Measurements from ENCODE around the gene MYF6.

MYF6 gene

DNA sequence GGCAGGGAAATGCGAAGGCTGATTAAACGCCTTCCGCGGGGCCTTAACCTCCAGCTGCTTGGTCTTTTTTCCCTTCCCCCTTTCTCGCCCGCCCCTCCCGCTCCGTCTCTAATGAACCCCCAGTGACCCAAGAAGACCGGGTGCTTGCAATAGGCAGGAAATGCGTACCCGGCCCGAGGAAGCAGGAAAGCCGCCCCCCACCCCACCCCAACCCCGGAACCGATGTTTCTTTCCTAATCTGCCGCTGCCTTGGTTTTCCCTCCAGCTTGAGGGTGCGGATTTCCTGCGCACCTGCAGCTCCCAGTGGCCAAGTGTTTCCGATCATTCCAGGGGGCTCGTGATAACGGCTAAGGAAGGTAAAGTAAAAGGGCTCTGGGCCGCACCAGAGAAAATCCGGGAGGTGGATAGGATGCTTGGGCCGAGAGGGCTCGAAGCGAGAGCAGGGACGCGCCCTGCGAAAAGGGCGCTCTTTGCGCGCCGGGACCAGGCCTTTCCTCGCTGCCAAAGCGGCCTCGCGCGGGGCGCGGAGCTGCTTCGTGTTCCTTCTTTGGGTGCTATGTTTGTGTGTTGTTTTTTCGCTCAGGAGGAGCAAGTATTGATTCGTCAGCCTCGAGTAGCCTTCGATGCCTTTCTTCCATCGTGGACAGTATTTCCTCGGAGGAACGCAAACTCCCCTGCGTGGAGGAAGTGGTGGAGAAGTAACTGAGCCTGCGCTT lies 983 bp downstream of the MYF6 start:
- DNase-seq, result no peak

- no peak for DNase-seq
These were observed 1.5 kb downstream of the MYF6 start for GRCh38 chr12:80708975-80709328.

GRCh38 chr12:80709811-80710726 lies 2.6 kb downstream of the MYF6 start:
- no peak for DNase-seq

GRCh38 chr12:80710727-80711449 lies 3.5 kb downstream of the MYF6 start:
- no peak for DNase-seq

DNA sequence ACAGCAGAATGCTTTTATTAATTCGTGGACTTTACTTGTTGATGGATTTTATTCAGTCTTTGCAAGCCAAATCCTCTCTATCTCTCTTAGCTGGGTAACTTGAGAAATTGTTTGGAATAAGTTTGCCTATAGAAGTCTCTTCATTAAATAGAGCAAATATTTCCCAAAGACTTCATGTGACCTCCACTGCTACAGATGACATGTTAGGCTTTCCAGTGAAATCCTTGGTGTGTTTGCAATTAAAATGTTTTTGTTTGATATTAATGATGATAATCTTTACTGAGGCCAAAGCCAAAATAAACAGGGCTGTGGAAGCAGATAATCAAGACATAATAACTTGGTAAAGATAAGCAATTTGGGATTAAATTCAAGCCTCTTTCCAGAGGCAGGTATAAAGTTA lies 4.4 kb downstream of the MYF6 start:
- no peak for DNase-seq

DNA sequence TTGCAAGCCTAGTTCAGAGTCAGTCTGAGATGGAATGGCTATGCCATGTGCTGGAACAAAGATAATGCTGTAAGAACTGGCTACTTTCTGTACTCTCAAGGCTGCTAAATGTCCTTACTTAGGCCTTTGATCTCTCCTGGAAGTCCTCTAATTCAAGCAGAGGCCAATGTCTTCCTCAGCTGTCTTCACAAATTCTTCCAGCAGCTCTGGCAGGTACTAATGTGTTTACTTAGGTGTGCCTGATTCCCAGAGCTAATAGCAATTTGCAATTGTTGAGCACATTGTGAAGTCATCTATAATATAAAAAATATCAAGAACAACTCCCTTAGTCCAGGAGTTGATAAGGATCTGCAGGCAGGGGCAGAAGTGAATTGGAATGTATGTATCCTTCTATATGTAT lies 5.4 kb downstream of the MYF6 start:
- no peak for DNase-seq

DNA sequence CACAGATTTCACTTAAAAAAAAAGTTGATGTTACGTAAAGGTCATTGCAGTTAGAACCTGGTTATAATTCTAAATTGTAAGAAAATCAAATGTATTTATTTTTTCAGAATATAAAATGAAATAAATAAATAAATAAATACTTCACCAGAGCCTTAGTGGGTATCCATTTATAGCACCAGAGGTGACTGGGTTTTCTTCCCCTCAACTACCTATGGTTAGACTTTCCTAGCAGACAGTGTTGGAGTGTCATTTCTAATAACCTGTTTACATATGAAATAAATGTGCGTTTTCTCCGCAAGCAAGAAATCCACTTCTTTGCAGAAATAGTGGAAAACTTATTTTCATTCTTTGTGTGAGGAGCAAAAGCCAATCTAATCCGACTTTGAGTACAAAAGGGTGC lies 6.0 kb downstream of the MYF6 start:
- DNase-seq, result no peak

DNA sequence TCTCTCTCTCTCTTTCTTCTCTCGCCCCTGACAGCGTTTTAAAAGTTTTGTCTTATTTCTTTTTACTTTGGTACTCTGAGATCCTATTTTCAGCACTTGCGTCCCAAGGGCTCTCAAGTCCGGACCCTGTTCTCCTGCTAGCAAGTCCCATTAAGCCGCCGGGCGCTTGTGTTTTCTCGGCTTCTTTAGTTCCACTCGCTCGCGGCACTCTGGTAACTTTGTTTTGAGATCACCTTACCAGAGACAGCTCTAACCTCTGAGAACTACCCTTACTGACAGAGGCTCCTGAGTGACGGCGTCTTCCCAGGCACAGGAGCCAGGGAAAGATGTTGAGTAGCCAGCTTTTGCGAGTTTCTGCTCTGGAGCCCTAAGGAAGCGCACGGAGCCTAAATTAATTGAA lies 6.6 kb downstream of the MYF6 start:
- no peak for DNase-seq

GRCh38 chr12:80714846-80715245 lies 7.4 kb downstream of the MYF6 start:
- no peak for DNase-seq

DNA sequence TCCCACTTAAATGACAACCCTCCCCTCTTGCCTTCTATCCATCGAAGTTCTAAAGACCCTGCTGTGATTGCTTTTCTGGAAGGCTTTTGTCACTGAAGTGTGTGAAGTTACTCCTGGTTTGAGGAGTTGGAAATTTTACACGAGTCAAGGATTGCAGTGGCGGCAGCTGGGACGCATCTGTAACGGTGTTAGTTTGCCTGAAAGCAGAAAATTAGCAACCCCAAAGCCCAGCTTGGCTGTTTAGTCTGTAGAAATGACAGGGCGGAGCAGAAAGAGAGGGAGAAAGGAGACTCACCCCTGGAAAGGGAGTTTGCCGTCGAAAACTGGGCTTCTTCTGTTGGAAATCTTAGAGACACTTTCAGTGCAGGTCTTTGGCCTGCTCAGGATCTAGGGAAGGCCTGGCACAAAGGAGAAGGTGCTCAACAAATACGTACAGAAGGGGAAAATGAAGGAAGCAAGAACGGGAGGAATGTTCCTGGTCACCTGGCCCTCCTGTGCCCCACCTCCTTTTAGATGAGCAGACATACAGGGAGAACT lies 8.3 kb downstream of the MYF6 start:
- DNase-seq, result no peak

DNA sequence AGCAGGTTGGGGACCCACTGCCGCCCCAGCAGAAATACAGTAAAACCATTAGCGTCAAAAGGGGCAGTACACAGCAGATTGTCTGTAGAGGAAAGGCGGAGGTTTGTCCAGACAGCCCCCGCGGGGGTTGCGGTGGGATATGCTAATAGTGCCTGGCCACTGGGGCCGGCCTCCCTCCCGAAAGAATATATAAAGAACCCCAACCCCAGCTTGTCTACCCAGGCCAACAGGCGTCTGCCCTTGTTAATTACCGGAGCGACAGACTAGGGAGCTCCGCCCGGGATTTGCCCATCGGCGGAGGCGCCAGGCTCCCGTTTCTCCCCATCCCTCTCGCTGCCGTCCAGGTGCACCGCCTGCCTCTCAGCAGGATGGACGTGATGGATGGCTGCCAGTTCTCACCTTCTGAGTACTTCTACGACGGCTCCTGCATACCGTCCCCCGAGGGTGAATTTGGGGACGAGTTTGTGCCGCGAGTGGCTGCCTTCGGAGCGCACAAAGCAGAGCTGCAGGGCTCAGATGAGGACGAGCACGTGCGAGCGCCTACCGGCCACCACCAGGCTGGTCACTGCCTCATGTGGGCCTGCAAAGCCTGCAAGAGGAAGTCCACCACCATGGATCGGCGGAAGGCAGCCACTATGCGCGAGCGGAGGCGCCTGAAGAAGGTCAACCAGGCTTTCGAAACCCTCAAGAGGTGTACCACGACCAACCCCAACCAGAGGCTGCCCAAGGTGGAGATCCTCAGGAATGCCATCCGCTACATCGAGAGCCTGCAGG lies 9.4 kb downstream of the MYF6 start, which contains the start of gene MYF5:
Gene MYF5, plus strand, starts transcription at position 217 of the 774 bp plus-strand sequence. Its CDS starts 152 bp downstream, at position 369.
- no peak for DNase-seq

DNA sequence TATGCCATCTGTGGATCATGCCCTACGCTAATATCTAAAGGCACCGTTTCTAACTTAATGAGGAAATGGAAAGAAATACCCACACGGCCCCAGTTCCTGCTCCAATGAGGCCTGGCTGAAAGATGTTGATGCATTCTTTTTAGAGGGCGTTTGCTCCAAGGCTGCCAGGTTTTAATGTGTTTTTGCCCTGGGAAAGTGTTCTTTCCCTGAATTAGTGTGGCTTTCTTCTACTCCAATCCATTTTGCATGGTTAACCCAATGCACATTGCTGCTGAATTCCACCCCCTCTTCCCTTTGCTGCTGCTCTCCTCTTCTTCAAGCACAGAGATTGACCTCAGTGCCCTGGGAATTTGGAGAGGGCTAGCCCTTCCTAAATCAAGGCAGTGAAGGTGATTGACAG lies 10.4 kb downstream of the MYF6 start:
- DNase-seq, result no peak

DNA sequence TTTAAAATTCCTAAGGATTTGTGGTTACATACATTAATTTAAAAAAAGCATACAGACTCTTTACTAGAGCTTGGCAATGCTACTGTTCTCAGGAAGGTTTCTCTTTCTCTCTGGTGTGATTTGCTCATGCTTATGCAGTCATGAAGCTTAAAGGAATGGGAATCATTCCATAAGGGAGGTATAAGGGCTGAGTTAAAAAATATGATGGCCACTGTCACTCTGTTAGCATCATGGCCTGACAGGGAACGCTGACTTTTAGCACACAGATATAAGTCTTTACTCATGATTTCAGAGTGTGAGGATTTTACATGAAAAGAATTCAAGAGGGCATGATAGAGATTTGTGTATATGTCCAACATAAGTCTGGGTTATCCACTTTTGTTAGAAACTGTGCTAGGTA lies 13.1 kb downstream of the MYF6 start:
- no peak for DNase-seq

DNA sequence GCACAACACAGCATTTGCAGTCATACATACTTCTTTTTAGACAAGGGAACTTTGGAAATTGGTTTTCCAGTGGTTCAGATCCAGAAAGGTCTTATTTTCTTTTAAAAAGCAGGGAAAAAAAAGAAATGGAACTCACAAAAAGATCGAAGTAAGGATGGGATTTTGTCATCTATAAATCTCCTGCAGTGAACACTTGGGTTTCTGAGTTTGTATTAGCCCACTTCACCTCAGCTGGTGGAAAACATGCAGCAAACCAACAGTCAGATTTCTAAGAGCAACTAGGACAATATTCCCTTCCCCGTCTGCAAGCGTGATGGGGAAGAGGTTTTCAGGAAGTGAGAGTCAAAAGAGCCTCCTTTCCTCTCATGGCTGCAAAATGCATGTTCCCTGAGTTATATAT lies 13.9 kb downstream of the MYF6 start:
- no peak for DNase-seq

DNA sequence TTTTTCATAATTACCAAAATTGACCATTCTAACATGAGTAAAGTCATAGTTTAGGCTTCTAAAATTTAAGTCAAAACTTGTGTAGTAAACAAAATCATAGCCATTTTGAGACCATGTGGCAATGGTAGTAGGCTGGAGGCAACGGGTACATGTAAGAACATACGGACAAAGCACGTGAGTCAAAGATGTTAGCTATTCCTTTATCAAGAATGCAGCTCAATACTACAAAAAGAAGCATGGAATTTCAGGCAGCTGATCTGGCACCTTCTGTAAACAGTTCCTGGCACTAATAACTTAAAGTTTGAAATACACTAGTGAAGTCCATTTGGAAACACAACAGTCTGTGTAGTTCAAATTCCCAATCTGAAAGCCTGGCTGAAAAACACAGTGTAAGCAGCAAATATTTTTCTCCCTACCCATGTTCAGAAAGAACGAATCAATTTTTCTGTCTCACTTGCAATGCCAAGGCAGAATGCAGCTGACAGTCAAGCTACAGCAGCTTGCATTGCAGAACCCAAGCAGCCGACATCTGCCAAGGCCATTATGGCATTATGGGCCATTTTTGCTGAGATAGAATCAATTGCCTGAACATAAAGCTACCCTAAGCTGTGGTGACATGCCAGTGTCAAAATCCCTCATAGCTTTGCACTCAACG lies 38.5 kb downstream of the MYF6 start:
- DNase-seq, result no peak

DNA sequence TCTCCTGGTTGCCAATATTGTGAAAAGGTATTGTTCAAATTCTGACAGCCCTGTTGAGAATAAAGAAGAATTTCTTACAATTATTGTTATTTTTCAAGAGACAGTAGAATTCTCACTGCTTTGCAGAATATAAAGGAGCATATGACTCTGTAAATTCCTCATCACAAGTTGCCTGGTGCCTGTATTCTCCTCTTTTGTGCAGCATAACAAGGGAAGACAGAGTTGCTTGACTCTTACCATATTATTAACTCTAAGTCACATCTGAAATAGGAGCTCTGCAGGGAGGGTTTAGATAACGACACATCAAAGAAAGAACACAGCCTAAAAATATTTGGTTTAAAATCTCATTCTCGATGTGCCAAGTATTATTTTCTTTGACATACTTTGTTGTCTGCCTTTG lies 40.4 kb downstream of the MYF6 start:
- no peak for DNase-seq

DNA sequence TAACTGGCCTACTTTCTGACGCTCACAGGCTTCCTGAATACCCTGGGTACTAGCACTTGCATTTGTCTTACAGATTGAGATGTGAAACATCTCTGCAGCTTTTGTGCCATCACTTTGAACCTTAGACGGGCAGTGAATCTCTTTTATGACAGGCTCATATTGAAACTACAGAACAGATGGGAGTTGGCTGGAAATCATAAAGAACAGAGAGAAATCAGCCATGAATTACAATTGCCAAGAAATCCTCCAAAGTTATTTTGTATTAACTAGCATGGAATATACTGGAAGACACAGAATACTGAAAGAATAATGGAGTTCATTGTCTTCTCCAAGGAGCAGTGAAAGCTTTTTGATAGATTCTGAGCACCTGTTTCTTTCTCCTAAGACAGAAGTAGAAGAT lies 42.0 kb downstream of the MYF6 start:
- no peak for DNase-seq

DNA sequence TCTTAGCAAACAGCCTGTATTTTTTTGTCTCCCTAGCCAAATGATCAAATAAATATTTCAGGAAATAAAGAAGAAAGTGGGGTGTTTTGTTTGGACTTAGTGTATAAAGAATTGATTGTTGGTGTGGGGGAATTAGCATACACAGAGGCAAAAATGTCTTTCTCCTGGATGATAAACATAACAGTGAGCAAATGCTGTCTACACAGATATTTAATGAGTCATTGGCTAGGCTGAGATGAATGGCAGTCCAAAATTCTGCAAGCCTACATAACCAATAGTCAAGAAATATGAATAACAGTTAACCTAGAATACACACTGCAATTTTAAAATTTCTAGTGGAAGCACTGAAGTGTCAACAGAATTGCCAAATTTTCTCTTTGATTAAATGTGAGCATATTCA lies 45.0 kb downstream of the MYF6 start:
- DNase-seq, result no peak

- DNase-seq, result no peak
These were observed 46.8 kb downstream of the MYF6 start for GRCh38 chr12:80754274-80754673.

- no peak for DNase-seq
These were observed 49.4 kb downstream of the MYF6 start for GRCh38 chr12:80756875-80757274.
